Kidney (tissue), 14 donors: ENCODE measurements around the gene TADA2B. TPM values are rescaled to one million over a fixed set of nuclear protein-coding genes. Genes with fewer than 3 reads are reported as not detected.

Experiments used
- DNase-seq, 5 donors: peaks; one replicate each; pipeline ENCODE4 v3.0.0-alpha.2; 2013 to 2020
- FAIRE-seq: peaks from 2 replicates; lab custom pipeline; 2012; peaks lifted over from hg19 to GRCh38; lab: Jason Lieb, UNC
- H3K27ac ChIP-seq, 2 donors: one replicate each; pipeline ENCODE4 v1.7.0; 2013; ENCODE audit warnings: low read depth in 2 of 2, low read length in 2 of 2, inconsistent platforms in 1 of 2
- H3K27me3 ChIP-seq: one replicate; pipeline ENCODE4 v1.7.1; 2013; ENCODE audit warnings: low read length, inconsistent platforms; ENCODE audit not compliant: control insufficient read depth, insufficient read depth
- H3K36me3 ChIP-seq, 3 donors: one replicate each; pipeline versions ENCODE4 v1.7.0 to v1.7.1; 2013; ENCODE audit warnings: low read length in 3 of 3, control low read depth in 1 of 3, inconsistent platforms in 1 of 3; ENCODE audit not compliant: insufficient read depth in 3 of 3, control insufficient read depth in 2 of 3
- H3K4me1 ChIP-seq, 3 donors: one replicate each; pipeline versions ENCODE4 v1.7.0 to v1.7.1; 2013; ENCODE audit warnings: low read length in 3 of 3, inconsistent platforms in 1 of 3, low read depth in 1 of 3; ENCODE audit not compliant: control insufficient read depth in 2 of 3, insufficient read depth in 2 of 3
- H3K4me3 ChIP-seq, 3 donors: one replicate each; pipeline versions ENCODE4 v1.7.0 to v1.8.1; 2013; ENCODE audit warnings: low read length in 3 of 3, control low read depth in 1 of 3, inconsistent platforms in 1 of 3
- H3K9ac ChIP-seq, 3 donors: one replicate each; pipeline versions ENCODE4 v1.7.0 to v1.7.1; 2013; ENCODE audit warnings: low read length in 3 of 3, control low read depth in 1 of 3, inconsistent platforms in 1 of 3
- H3K9me3 ChIP-seq, 3 donors: one replicate each; pipeline versions ENCODE4 v1.7.0 to v1.7.1; 2013; ENCODE audit warnings: low read length in 3 of 3, control low read depth in 1 of 3, inconsistent platforms in 1 of 3; ENCODE audit not compliant: control insufficient read depth in 2 of 3, insufficient read depth in 1 of 3
- CTCF ChIP-seq: IDR thresholded peaks from 3 replicates; pipeline ENCODE4 v1.5.1; 2012; ENCODE audit warnings: mild to moderate bottlenecking, moderate library complexity, borderline replicate concordance; ENCODE audit not compliant: insufficient read depth; ENCODE audit errors: extremely low read depth
- intact Hi-C: fragments of 100-400 bp; cut with DNase I; formaldehyde crosslinking; loops from one replicate; pipeline ENCODE4 v1.11.1; 2022
- polyA plus RNA-seq: library from polyadenylated mRNA; stranded (reverse); fragments of 350-450 nt; fragmentation: Illumina TruSeq; extraction: RNeasy Lipid Tissue Mini Kit (QIAGEN cat#74804); gene quantifications from one replicate; pipeline ENCODE4 v1.2.3, GENCODE V29; 2014; ENCODE audit warnings: low read depth, low replicate concordance; ENCODE audit not compliant: insufficient read depth
- total RNA-seq: library from RNA; stranded (reverse); fragmentation: NEBNext Ultra II Directional; extraction: Animal tissue kit (Norgen Biotek cat#: 25700); gene quantifications from one replicate; pipeline ENCODE4 v1.2.1, GENCODE V29; 2021
- donor health status: control.
- donor health status: control.
- donor health status: control.
- donor health status: control.
- donor health status: control.
- donor health status: DM: yes; HTN: yes; CAD: no.
- donor health status: Normal renal cell carcinoma (clear cell type).

The TADA2B gene
- total and polyA plus RNA-seq, 2 donors from 2014 or later, result 14.2 to 30.5 TPM

GRCh38 chr4:7021355-7021754 lies 21.8 kb upstream of the TADA2B start:
- FAIRE-seq, result no peak

GRCh38 chr4:7021930-7022664 lies 21.1 kb upstream of the TADA2B start:
- H3K27me3 ChIP-seq, result no peaks in the 10 kb centered on the region
- no peaks in the 10 kb centered on the region for H3K9me3 ChIP-seq
- H3K27ac ChIP-seq, result peak overlapping the region; percentile 18 to 56
- peaks cover 0 to 4% (median 0%) of the 10 kb centered on the region in 3 donors for H3K4me1 ChIP-seq
- no peak overlapping the region for H3K9ac ChIP-seq
- DNase-seq, result peak in 1 of 5 donors; percentile 23
- no peak for FAIRE-seq
- TF ChIP-seq CTCF, result no peak
- intact Hi-C loops, result no loop called here
- no peak overlapping the region for H3K4me3 ChIP-seq
- peaks cover 0 to 36% (median 21%) of the 10 kb centered on the region in 3 donors for H3K36me3 ChIP-seq

More at GRCh38 chr4:7021355-7021754, 21.8 kb upstream of the TADA2B start:
- DNase-seq, result no peak
- Histone ChIP-seq H3K36me3 (peaks cover 0 to 38% (median 24%) of the 10 kb centered on the region in 3 donors), H3K27ac (no peak overlapping the region), H3K4me1 (peaks cover 0 to 4% (median 4%) of the 10 kb centered on the region in 3 donors), H3K4me3 (no peak overlapping the region), H3K9me3 (no peaks in the 10 kb centered on the region), H3K27me3 (no peaks in the 10 kb centered on the region), H3K9ac (no peak overlapping the region)
- TF ChIP-seq CTCF, result no peak
- intact Hi-C loops, result no loop called here

- intact Hi-C loops, result no loop called here
- Histone ChIP-seq H3K27ac (no peak overlapping the region), H3K36me3 (peaks cover 7 to 46% (median 15%) of the 10 kb centered on the region in 3 donors), H3K4me3 (no peak overlapping the region), H3K9ac (no peak overlapping the region), H3K4me1 (peaks cover 0 to 4% (median 0%) of the 10 kb centered on the region in 3 donors), H3K9me3 (no peaks in the 10 kb centered on the region), H3K27me3 (no peaks in the 10 kb centered on the region)
- DNase-seq, result peak in 1 of 5 donors; percentile 42
- TF ChIP-seq CTCF, result no peak
- no peak for FAIRE-seq
Observed at GRCh38 chr4:7023486-7023885, 19.7 kb upstream of the TADA2B start.
